HG03571 (cell line): ENCODE data around the gene C17orf67.

ENCODE experiments used
- ATAC-seq: cut with Tn5 transposase; IDR thresholded peaks from one replicate; pipeline ENCODE4 v1.9.1; 2021; ENCODE audit not compliant: unreplicated experiment

Gene C17orf67

GRCh38 chr17:56809106-56809819 is 24.5 kb downstream of the C17orf67 start:
- ATAC-seq: no peak

- no peak for ATAC-seq
These were observed 25.2 kb downstream of the C17orf67 start for GRCh38 chr17:56808503-56808902.

GRCh38 chr17:56807723-56808122 is 26.0 kb downstream of the C17orf67 start:
- no peak for ATAC-seq

GRCh38 chr17:56806949-56807348 is 26.8 kb downstream of the C17orf67 start:
- ATAC-seq: no peak

GRCh38 chr17:56804454-56804853 is 29.3 kb downstream of the C17orf67 start:
- no peak for ATAC-seq

GRCh38 chr17:56803071-56803470 is 30.6 kb downstream of the C17orf67 start:
- no peak for ATAC-seq

GRCh38 chr17:56801459-56802178 is 32.1 kb downstream of the C17orf67 start:
- no peak for ATAC-seq

- no peak for ATAC-seq
These were observed 34.8 kb downstream of the C17orf67 start for GRCh38 chr17:56798916-56799315.

GRCh38 chr17:56796536-56796935 is 37.2 kb downstream of the C17orf67 start:
- ATAC-seq: no peak

- no peak for ATAC-seq
These were observed 38.4 kb downstream of the C17orf67 start for GRCh38 chr17:56795221-56795865.

GRCh38 chr17:56793957-56794356 is 39.8 kb downstream of the C17orf67 start:
- ATAC-seq: no peak

GRCh38 chr17:56793531-56793930 is 40.2 kb downstream of the C17orf67 start:
- ATAC-seq: no peak

- no peak for ATAC-seq
These were observed 41.5 kb downstream of the C17orf67 start for GRCh38 chr17:56792267-56792666.

GRCh38 chr17:56786989-56787482 is 46.7 kb downstream of the C17orf67 start:
- ATAC-seq: peak; percentile 64

- ATAC-seq: no peak
These were observed 47.6 kb downstream of the C17orf67 start for GRCh38 chr17:56785997-56786680.

- no peak for ATAC-seq
These were observed 48.3 kb downstream of the C17orf67 start for GRCh38 chr17:56785405-56785804.

- no peak for ATAC-seq
These were observed 51.4 kb downstream of the C17orf67 start for GRCh38 chr17:56782338-56782737.

- no peak for ATAC-seq
These were observed 51.8 kb downstream of the C17orf67 start for GRCh38 chr17:56781906-56782305.

- ATAC-seq: peak; percentile 95
These were observed 53.6 kb downstream of the C17orf67 start for GRCh38 chr17:56779898-56780777.

GRCh38 chr17:56779322-56779721 is 54.4 kb downstream of the C17orf67 start:
- no peak for ATAC-seq
